VCaP (cell line): Measurements from ENCODE around the gene NEURL4.

Experiments used
- H3K27ac ChIP-seq: fragments of 450-650 bp; 2 replicates; pipeline ENCODE4 v1.5.1; 2017
- TF ChIP-seq, protein P1 (sequence below): fragments of 450-650 bp; conservative IDR thresholded peaks from 2 replicates; pipeline ENCODE4 v1.5.1; 2017; ENCODE audit warnings: mild to moderate bottlenecking, moderate library complexity

NEURL4 gene

DNA sequence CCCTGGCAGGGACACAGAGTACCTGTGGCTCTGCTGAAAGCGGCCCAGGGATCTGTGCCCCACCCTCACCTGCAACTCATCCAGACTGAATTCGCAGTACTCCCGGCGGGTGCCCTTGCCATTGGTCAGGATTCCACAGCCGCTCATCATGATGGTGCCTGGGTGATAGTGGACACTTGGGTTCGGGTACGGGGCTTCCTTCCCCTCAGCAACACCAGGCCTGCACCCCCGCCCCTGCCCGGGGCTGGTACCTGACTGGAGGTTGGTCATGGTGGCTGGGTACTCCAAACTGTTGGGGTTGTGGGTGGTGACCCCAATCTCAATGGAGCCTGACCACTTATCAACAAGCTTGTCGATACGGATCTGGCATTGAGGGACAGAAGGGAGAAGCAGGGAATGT lies 2.9 kb downstream of the NEURL4 start:
- TF ChIP-seq, protein P1, sequence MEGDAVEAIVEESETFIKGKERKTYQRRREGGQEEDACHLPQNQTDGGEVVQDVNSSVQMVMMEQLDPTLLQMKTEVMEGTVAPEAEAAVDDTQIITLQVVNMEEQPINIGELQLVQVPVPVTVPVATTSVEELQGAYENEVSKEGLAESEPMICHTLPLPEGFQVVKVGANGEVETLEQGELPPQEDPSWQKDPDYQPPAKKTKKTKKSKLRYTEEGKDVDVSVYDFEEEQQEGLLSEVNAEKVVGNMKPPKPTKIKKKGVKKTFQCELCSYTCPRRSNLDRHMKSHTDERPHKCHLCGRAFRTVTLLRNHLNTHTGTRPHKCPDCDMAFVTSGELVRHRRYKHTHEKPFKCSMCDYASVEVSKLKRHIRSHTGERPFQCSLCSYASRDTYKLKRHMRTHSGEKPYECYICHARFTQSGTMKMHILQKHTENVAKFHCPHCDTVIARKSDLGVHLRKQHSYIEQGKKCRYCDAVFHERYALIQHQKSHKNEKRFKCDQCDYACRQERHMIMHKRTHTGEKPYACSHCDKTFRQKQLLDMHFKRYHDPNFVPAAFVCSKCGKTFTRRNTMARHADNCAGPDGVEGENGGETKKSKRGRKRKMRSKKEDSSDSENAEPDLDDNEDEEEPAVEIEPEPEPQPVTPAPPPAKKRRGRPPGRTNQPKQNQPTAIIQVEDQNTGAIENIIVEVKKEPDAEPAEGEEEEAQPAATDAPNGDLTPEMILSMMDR: no peak
- H3K27ac ChIP-seq: no peak overlapping the region

DNA sequence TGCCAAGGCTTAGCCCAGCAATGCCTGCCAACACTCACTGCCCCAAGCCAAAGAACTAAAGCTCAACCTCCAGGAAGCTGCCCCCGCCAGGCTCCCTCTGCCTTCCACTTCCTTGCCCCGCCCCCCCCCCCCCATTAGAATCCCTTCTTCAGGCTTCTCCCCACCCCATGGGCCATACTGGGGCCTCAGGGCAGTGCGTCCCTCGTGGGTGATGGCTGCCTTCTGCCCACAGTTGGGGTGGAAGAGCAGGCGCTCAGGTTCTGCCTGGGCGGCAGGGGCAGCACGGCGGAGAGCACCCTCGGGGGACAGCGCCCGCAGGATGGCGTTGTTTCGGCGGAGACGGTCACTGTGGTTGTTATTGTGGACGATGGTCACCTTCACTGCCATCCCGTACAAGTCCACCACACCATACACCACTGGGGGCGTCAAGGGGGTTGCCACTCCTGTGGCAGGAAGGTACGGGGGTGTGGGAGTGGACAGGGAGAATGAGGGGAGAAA lies 4.1 kb downstream of the NEURL4 start:
- no peak overlapping the region for H3K27ac ChIP-seq
- TF ChIP-seq, protein P1: no peak

DNA sequence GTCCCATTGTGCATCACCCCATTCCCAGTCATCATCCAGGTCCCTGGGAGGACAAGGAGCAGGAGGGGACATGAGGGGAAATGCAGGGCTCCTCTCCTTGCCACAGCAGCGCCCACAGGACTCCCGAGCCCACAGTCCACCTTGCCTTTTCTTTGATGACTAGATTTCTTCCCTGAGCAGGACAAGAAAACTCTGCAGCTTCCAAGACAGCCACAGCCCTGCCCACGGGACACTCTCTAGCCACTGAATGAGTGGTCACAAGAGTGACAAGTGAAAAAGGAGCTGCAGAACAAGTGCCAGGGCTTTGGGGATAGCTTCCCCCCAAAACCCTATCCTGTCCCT lies 4.7 kb downstream of the NEURL4 start:
- no peak overlapping the region for H3K27ac ChIP-seq
- TF ChIP-seq, protein P1: peak; percentile 12; the same call in 1 of the 2 replicates

DNA sequence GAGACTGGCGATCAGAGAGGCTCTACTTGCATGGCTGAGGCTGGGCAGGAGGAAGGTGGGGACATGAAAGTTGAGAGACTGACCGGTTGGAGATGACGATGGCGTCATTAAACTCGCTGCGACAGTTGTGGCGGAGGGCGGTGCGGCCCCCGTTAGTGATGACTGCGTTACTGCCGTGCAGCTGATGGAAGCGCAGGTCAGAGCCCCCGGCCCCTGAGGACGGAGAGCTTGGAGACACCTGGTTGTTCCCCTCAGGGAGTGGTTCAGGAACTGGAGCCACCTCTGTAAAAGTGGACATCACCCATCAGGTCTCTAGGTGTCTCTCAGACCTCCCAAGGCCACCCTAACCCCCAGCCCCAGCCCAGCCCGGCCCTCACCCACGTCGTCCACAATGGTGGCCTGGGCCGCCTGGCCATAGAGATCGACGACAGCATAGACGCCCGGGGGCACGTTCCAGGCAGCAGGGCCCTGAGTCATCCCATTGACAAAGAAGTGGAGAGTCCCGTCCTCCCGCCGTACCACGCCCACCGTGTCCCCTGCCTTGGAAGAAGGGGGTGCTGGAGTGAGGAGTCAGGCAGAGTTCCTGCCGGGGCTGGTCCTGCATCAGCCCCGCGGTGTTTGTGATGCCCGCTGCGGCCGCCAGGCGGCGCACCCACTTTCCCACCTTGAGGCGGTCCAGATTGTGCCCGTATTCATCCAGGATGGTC lies 5.3 kb downstream of the NEURL4 start:
- TF ChIP-seq, protein P1: peak; percentile 62
- no peak overlapping the region for H3K27ac ChIP-seq

DNA sequence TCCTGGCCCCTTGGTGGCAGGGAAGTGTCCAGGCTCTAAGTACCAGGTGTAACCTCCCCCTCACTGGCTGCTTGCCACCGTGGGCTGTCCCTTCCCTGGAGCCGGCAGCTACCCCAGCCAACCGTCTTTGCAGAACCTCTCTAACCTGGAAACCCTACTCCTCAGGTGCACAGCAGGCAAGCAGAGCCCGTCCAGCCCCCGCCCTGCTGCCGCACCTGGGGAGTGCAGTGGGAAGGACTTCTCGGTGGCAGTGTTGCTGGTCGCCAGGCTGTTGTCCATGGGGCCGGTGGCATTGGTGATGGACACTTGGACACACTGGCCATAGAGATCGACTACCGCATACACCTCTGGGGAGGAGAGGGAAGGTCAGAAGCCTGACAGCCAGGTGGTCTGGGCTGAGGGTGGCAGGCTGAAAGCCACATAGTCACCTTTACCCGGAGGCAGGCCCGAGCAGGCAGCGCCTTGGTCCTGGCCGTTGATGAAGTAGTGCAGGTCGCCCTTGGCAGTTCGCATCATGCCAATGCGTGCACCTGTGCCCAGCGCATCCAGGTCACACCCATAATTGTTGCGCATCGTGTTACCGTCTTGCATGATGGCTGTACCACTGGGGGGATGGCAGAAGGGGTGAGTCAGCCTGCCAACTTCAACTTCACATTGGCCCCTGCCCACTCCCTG lies 6.5 kb downstream of the NEURL4 start:
- no peak overlapping the region for H3K27ac ChIP-seq
- TF ChIP-seq, protein P1: no peak

DNA sequence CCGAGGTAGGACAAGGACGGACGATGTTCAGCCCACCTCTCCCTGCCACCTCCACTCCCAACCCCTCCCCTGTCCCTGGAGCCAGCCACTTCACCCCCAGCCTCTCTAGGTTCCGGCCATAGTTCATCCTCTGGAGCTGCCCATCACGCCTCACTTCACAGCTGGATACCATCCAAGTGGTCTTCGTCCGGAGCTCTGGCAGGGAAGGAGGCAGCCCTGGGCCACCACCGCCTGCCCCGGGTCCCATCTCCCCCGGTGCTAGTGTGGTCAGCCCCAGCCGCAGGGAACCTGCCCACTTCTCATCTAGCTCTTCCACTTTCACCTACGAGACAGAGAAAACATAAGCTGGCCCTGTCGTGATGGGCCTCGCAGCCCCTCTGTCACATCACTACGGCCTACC lies 7.7 kb downstream of the NEURL4 start:
- TF ChIP-seq, protein P1: no peak

DNA sequence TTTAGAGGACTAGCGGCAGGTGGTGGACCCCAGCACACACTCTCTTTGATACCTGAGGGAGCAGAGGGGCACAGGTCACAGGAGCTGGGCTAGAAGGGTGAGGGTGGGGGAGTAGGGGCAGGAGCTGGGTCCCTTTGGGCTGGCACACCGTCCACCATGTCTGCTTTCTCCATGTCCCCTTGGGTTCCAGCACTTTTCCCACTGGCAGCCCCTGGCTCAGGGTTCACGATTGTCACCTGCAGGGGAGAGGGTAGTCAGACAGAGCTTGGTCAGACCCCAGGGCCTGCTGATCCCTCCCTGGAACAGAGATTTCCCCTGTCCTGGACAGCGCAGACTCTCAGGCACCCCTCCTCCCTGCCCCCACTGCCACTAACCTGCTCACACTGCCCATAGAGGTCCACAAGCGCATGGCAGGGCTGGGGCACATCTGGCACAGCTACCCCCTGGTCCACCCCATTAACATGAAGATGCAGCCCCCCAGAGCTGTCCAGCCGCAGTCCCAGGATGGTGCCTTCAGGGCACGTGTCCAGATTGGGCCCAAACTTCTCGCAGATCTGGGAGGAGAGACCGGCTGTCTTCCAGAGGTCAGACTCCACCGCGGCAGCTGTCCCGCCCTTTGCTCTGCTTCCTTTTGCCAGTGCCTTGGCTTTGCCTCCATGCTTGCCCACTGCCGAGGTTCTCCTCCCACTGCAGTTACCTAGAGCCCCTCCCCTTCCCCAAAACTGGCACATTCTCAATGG lies 10.8 kb downstream of the NEURL4 start:
- TF ChIP-seq, protein P1: no peak
- no peak overlapping the region for H3K27ac ChIP-seq

More for the DNA sequence above, 7.7 kb downstream of the NEURL4 start:
- no peak overlapping the region for H3K27ac ChIP-seq
